ENCODE data around the gene SEMA3B. TPM values are rescaled to one million over a fixed set of nuclear protein-coding genes. Genes with fewer than 3 reads are reported as not detected.
A peak's percentile ranks its signal among the peaks of the same experiment; 100 is the strongest.

Gene SEMA3B
- total and polyA plus RNA-seq, 12 donors: 14.9 to 46.7 (median 21.9) TPM

GRCh38 chr3:50249457-50249856, 19.5 kb upstream of the SEMA3B start:
- WGBS, 2 donors: 86% methylated on average over 5 of the region's 5 CpGs
- no peaks in the 10 kb centered on the region for H3K27me3 ChIP-seq
- no peak for DNase-seq
- peak overlapping the region; percentile 76 to 100 (median 94) for H3K27ac ChIP-seq
- H3K4me3 ChIP-seq: peak overlapping the region in 1 of 10 donors; percentile 6
- H3K4me1 ChIP-seq: peaks cover 58 to 100% (median 98%) of the 10 kb centered on the region in 9 donors
- H3K9me3 ChIP-seq: no peaks in the 10 kb centered on the region
- intact Hi-C loops (cut with DNase I): no loop called here
- no peak for ATAC-seq
- TF ChIP-seq CTCF (IDR thresholded peaks at IDR 0.05): no peak
- H3K36me3 ChIP-seq: peaks cover 0 to 88% (median 15%) of the 10 kb centered on the region in 9 donors

GRCh38 chr3:50250514-50250913, 18.4 kb upstream of the SEMA3B start:
- Histone ChIP-seq H3K27ac (peak overlapping the region in 9 of 10 donors; percentile 28 to 100 (median 94)), H3K27me3 (no peaks in the 10 kb centered on the region), H3K4me3 (no peak overlapping the region), H3K36me3 (peaks cover 0 to 89% (median 16%) of the 10 kb centered on the region in 9 donors), H3K4me1 (peaks cover 59 to 100% (median 98%) of the 10 kb centered on the region in 9 donors), H3K9me3 (no peaks in the 10 kb centered on the region)
- TF ChIP-seq CTCF (IDR thresholded peaks at IDR 0.05): no peak
- intact Hi-C loops (cut with DNase I): no loop called here
- DNase-seq (no peak), ATAC-seq (no peak)
- 86 to 88% methylated on average over 4 of the region's 4 CpGs for WGBS, 2 donors

GRCh38 chr3:50251220-50251619, 17.7 kb upstream of the SEMA3B start:
- H3K9me3 ChIP-seq: no peaks in the 10 kb centered on the region
- peak in 1 of 8 donors; percentile 18 for ATAC-seq
- WGBS, 2 donors: 72 to 83% methylated on average over 8 of the region's 8 CpGs
- no peak overlapping the region for H3K4me3 ChIP-seq
- peaks cover 55 to 100% (median 98%) of the 10 kb centered on the region in 9 donors for H3K4me1 ChIP-seq
- H3K27me3 ChIP-seq: no peaks in the 10 kb centered on the region
- H3K36me3 ChIP-seq: peaks cover 0 to 94% (median 23%) of the 10 kb centered on the region in 9 donors
- DNase-seq: no peak
- TF ChIP-seq CTCF (IDR thresholded peaks at IDR 0.05): no peak
- intact Hi-C loops (cut with DNase I): no loop called here
- peak overlapping the region in 9 of 10 donors; percentile 53 to 100 (median 93) for H3K27ac ChIP-seq

GRCh38 chr3:50254577-50255250, 14.2 kb upstream of the SEMA3B start:
- Histone ChIP-seq H3K27ac (peak overlapping the region; percentile 73 to 100 (median 93)), H3K9me3 (peaks cover 0 to 7% (median 0%) of the 10 kb centered on the region in 11 donors), H3K36me3 (peaks cover 6 to 100% (median 42%) of the 10 kb centered on the region in 9 donors), H3K4me1 (peaks cover 42 to 98% (median 76%) of the 10 kb centered on the region in 9 donors), H3K27me3 (no peaks in the 10 kb centered on the region), H3K4me3 (peak overlapping the region in 1 of 10 donors; percentile 6)
- ATAC-seq: peak; percentile 36 to 82 (median 72)
- WGBS, 2 donors: 58 to 70% methylated on average over 8 of the region's 8 CpGs
- intact Hi-C loops (cut with DNase I): loop anchor here in 1 of 10 donors (5.0 kb wide), 1 partner anchor 68 kb away; the partner anchor contains the start of gene HYAL2
- TF ChIP-seq CTCF (IDR thresholded peaks at IDR 0.05): no peak
- DNase-seq: peak; percentile 69 to 88

All from heart right ventricle (tissue), 16 donors.